ENCODE results near the gene DHRSX. TPM values are rescaled to one million over a fixed set of nuclear protein-coding genes. Genes with fewer than 3 reads are reported as not detected.

The DHRSX gene
- polyA plus RNA-seq, 1 donor from 2014 or later, result 15.7 TPM

GRCh38 chrX:2315434-2315833, 185.3 kb downstream of the DHRSX start:
- Histone ChIP-seq H3F3A (ENCODE audit: insufficient read depth, low read length, poor library complexity, severe bottlenecking) (no peaks in the 10 kb centered on the region), H2AFZ (ENCODE audit: low read depth, low read length) (no peak overlapping the region), H3K9me3 (ENCODE audit: low read length) (no peaks in the 10 kb centered on the region), H3K27me3 (ENCODE audit: insufficient read depth, low read depth, low read length) (no peaks in the 10 kb centered on the region), H3K9me2 (ENCODE audit: insufficient read depth, low read length) (no peaks in the 10 kb centered on the region), H3K4me3 (ENCODE audit: low read length) (no peak overlapping the region), H3K36me3 (ENCODE audit: insufficient read depth, low read length) (no peaks in the 10 kb centered on the region), H3K4me2 (ENCODE audit: low read length) (no peak overlapping the region), H3K9ac (ENCODE audit: low read length) (no peak overlapping the region), H3K27ac (ENCODE audit: low read length) (no peak overlapping the region), H3K79me2 (replicated peaks; ENCODE audit: insufficient read depth, low read length) (no peaks in the 10 kb centered on the region), H4K20me1 (ENCODE audit: insufficient read depth) (no peaks in the 10 kb centered on the region)
- TF ChIP-seq EZH2 (IDR thresholded peaks at IDR 0.05; ENCODE audit: borderline replicate concordance, insufficient read depth, low read length, poor library complexity, severe bottlenecking) (no peak), SMC3 (conservative IDR thresholded peaks at IDR 0.05; ENCODE audit: poor library complexity) (no peak), MXI1 (conservative IDR thresholded peaks at IDR 0.05; ENCODE audit: poor library complexity, severe bottlenecking) (no peak), TAF1 (IDR thresholded peaks at IDR 0.05; ENCODE audit: low read depth) (no peak), RAD21 (conservative IDR thresholded peaks at IDR 0.05) (no peak), POLR2AphosphoS5 (IDR thresholded peaks at IDR 0.05) (no peak), EP300 (conservative IDR thresholded peaks at IDR 0.05; ENCODE audit: poor library complexity, severe bottlenecking) (no peak)
- TF ChIP-seq, protein P1, sequence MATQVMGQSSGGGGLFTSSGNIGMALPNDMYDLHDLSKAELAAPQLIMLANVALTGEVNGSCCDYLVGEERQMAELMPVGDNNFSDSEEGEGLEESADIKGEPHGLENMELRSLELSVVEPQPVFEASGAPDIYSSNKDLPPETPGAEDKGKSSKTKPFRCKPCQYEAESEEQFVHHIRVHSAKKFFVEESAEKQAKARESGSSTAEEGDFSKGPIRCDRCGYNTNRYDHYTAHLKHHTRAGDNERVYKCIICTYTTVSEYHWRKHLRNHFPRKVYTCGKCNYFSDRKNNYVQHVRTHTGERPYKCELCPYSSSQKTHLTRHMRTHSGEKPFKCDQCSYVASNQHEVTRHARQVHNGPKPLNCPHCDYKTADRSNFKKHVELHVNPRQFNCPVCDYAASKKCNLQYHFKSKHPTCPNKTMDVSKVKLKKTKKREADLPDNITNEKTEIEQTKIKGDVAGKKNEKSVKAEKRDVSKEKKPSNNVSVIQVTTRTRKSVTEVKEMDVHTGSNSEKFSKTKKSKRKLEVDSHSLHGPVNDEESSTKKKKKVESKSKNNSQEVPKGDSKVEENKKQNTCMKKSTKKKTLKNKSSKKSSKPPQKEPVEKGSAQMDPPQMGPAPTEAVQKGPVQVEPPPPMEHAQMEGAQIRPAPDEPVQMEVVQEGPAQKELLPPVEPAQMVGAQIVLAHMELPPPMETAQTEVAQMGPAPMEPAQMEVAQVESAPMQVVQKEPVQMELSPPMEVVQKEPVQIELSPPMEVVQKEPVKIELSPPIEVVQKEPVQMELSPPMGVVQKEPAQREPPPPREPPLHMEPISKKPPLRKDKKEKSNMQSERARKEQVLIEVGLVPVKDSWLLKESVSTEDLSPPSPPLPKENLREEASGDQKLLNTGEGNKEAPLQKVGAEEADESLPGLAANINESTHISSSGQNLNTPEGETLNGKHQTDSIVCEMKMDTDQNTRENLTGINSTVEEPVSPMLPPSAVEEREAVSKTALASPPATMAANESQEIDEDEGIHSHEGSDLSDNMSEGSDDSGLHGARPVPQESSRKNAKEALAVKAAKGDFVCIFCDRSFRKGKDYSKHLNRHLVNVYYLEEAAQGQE (IDR thresholded peaks at IDR 0.05; ENCODE audit: borderline replicate concordance), result no peak
- TF ChIP-seq, protein P2, sequence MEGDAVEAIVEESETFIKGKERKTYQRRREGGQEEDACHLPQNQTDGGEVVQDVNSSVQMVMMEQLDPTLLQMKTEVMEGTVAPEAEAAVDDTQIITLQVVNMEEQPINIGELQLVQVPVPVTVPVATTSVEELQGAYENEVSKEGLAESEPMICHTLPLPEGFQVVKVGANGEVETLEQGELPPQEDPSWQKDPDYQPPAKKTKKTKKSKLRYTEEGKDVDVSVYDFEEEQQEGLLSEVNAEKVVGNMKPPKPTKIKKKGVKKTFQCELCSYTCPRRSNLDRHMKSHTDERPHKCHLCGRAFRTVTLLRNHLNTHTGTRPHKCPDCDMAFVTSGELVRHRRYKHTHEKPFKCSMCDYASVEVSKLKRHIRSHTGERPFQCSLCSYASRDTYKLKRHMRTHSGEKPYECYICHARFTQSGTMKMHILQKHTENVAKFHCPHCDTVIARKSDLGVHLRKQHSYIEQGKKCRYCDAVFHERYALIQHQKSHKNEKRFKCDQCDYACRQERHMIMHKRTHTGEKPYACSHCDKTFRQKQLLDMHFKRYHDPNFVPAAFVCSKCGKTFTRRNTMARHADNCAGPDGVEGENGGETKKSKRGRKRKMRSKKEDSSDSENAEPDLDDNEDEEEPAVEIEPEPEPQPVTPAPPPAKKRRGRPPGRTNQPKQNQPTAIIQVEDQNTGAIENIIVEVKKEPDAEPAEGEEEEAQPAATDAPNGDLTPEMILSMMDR (IDR thresholded peaks at IDR 0.05; ENCODE audit: poor library complexity, severe bottlenecking), result no peak

- H3F3A ChIP-seq (ENCODE audit: insufficient read depth, low read length, poor library complexity, severe bottlenecking), result no peaks in the 10 kb centered on the region
- H3K9ac ChIP-seq (ENCODE audit: low read length), result no peak overlapping the region
- TF ChIP-seq, protein P1 (IDR thresholded peaks at IDR 0.05; ENCODE audit: borderline replicate concordance), result no peak
- TF ChIP-seq MXI1 (conservative IDR thresholded peaks at IDR 0.05; ENCODE audit: poor library complexity, severe bottlenecking), result no peak
- TF ChIP-seq TAF1 (IDR thresholded peaks at IDR 0.05; ENCODE audit: low read depth), result no peak
- no peak for TF ChIP-seq POLR2AphosphoS5 (IDR thresholded peaks at IDR 0.05)
- TF ChIP-seq RAD21 (conservative IDR thresholded peaks at IDR 0.05), result no peak
- TF ChIP-seq, protein P2 (IDR thresholded peaks at IDR 0.05; ENCODE audit: poor library complexity, severe bottlenecking), result no peak
- no peak for TF ChIP-seq SMC3 (conservative IDR thresholded peaks at IDR 0.05; ENCODE audit: poor library complexity)
- TF ChIP-seq EP300 (conservative IDR thresholded peaks at IDR 0.05; ENCODE audit: poor library complexity, severe bottlenecking), result no peak
- no peak for TF ChIP-seq EZH2 (IDR thresholded peaks at IDR 0.05; ENCODE audit: borderline replicate concordance, insufficient read depth, low read length, poor library complexity, severe bottlenecking)
- H3K27ac ChIP-seq (ENCODE audit: low read length), result no peak overlapping the region
- H3K4me2 ChIP-seq (ENCODE audit: low read length), result no peak overlapping the region
- H3K9me3 ChIP-seq (ENCODE audit: low read length), result no peaks in the 10 kb centered on the region
- no peaks in the 10 kb centered on the region for H4K20me1 ChIP-seq (ENCODE audit: insufficient read depth)
- H3K9me2 ChIP-seq (ENCODE audit: insufficient read depth, low read length), result no peaks in the 10 kb centered on the region
- no peak overlapping the region for H2AFZ ChIP-seq (ENCODE audit: low read depth, low read length)
- no peaks in the 10 kb centered on the region for H3K27me3 ChIP-seq (ENCODE audit: insufficient read depth, low read depth, low read length)
- no peaks in the 10 kb centered on the region for H3K79me2 ChIP-seq (replicated peaks; ENCODE audit: insufficient read depth, low read length)
- no peaks in the 10 kb centered on the region for H3K36me3 ChIP-seq (ENCODE audit: insufficient read depth, low read length)
- no peak overlapping the region for H3K4me3 ChIP-seq (ENCODE audit: low read length)
Observed at GRCh38 chrX:2314831-2315365, 185.9 kb downstream of the DHRSX start.

All from neural cell (in vitro differentiated cells).